Stimulated activated effector memory CD8-positive, alpha-beta T cell treated with anti-CD3 and anti-CD28 coated beads, Interleukin-12 subunit alpha, Interleukin-12 subunit beta, amount 100 ng/mL, for 72 hours (primary cell): ENCODE results near the gene SOX6.

Source experiments
- ATAC-seq: fragments of 150-1000 bp; cut with Tn5 transposase; 2 replicates; pipeline ENCODE4 v1.10.0; 2021
- DNase-seq, 2 donors: peaks; one replicate each; pipeline ENCODE4 v3.0.0; 2021 to 2022; ENCODE audit warnings: low spot score in 2 of 2
- H3K27ac Mint-ChIP-seq: one replicate; pipeline ENCODE4 v1.8.0; 2022; ENCODE audit warnings: mild to moderate bottlenecking, mixed read lengths
- H3K36me3 Mint-ChIP-seq: one replicate; pipeline ENCODE4 v1.8.0; 2022; ENCODE audit warnings: mild to moderate bottlenecking, mixed read lengths
- H3K4me1 Mint-ChIP-seq: one replicate; pipeline ENCODE4 v1.8.0; 2022; ENCODE audit warnings: mixed read lengths
- H3K4me3 Mint-ChIP-seq: one replicate; pipeline ENCODE4 v1.8.0; 2022; ENCODE audit warnings: mild to moderate bottlenecking, mixed read lengths
- H3K9me3 Mint-ChIP-seq: one replicate; pipeline ENCODE4 v1.8.0; 2022; ENCODE audit warnings: mixed read lengths

Gene SOX6

DNA sequence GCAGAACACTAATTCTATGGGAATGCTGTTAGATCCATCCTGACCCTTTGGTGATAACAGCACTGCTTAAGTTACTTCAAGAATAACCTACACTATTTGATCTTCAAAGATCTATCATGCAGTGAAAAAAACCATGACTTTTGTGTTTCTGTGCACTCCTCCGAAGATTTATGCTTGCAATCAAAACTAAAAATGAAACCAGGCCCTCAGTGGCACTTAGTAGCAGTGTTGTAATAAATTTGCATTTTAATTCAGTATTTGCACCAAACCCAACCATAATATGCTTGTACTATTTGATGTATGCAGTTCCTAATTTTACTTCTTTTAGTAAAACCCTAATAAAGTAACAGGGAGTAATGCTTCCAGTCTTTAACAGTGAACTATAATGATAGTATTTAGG, 130.7 kb downstream of the SOX6 start:
- DNase-seq (no peak), ATAC-seq (no peak)
- no peak overlapping the region for H3K4me3 Mint-ChIP-seq
- no peak overlapping the region for H3K27ac Mint-ChIP-seq
- peaks cover 16% of the 10 kb centered on the region for H3K9me3 Mint-ChIP-seq
- no peaks in the 10 kb centered on the region for H3K4me1 Mint-ChIP-seq
- no peaks in the 10 kb centered on the region for H3K36me3 Mint-ChIP-seq

DNA sequence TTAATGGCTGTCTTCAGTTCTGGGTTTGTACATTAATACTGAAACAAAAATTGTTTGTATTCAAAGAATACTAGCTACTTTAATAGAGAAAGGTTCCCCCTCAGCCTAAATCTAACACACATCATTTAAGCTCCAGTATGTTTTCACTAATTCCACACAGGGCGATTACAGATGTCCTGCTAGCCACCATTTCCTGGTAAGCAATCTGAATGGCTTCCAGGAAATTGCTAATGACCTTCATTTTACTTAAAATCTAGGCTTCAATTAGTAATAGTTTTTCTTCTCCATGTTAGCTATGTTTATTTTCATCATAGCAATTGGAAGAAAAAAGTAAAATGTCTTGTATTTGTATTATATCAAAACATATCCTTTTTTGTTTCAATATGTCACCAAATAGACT, 132.8 kb downstream of the SOX6 start:
- Mint-ChIP-seq H3K36me3 (no peaks in the 10 kb centered on the region), H3K4me3 (no peak overlapping the region), H3K4me1 (no peaks in the 10 kb centered on the region), H3K27ac (no peak overlapping the region), H3K9me3 (peaks cover 13% of the 10 kb centered on the region)
- no peak for DNase-seq
- no peak for ATAC-seq

DNA sequence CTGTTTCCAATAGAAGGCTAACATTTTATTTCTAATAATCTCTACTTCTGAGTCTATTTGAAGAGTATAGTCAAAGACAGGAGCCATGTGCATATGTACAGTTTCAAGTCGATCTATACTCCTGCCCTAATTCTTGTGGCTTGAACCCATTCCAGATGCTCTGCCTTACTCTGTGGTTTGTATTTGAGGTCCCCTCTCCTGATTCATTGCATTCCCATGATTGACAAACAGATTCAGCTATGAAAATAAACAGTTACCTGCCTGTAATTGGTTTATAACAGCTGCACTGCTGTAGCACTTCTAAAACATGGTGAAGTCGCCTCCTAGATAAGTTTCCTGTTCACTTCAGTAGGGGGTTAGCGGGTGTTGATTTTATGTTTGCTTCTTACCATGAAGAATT, 138.7 kb downstream of the SOX6 start:
- no peak overlapping the region for H3K27ac Mint-ChIP-seq
- ATAC-seq (no peak), DNase-seq (no peak)
- no peaks in the 10 kb centered on the region for H3K4me1 Mint-ChIP-seq
- peaks cover 6% of the 10 kb centered on the region for H3K9me3 Mint-ChIP-seq
- H3K4me3 Mint-ChIP-seq = no peak overlapping the region
- H3K36me3 Mint-ChIP-seq = no peaks in the 10 kb centered on the region

DNA sequence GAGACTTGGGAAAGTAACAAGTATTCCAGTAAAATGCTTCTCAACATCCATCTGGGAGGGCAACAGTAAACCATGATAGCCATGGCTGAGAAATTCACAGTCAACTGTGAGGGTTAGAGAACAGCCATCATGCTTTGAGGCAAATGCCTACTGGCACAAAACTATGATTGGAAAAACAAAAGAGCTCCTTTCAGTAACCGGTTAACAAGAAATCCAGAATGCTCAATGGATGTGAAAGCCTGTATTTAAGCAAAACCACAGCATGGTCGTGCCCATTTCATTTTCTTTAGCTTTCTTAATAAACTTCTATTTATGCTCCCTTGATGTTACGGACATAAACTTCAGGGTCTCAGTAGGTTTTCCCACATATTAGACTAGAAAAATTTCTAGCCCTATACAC, 139.5 kb downstream of the SOX6 start:
- Mint-ChIP-seq H3K9me3 (peaks cover 5% of the 10 kb centered on the region), H3K36me3 (no peaks in the 10 kb centered on the region), H3K4me3 (no peak overlapping the region)

DNA sequence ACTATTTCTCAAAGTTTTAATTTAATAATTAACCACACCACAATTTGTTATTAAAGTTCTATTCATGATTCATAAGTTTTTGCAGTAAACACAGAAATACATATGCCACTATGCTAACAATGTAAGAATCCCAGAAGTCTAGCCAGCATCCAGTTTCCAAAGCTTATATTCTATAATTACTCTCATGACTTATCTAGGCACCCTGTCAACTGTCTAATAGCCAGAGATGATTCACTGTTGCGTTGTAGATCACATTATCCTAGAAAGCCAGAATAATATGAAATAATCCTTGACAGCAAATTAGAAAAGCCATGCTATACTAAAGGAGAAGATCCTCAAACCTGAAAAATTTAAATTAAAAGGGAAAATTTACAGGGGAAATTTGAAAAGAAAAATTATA, 141.0 kb downstream of the SOX6 start:
- ATAC-seq (no peak), DNase-seq (no peak)
- H3K4me3 Mint-ChIP-seq = no peak overlapping the region
- H3K9me3 Mint-ChIP-seq = peaks cover 18% of the 10 kb centered on the region
- no peaks in the 10 kb centered on the region for H3K4me1 Mint-ChIP-seq
- H3K27ac Mint-ChIP-seq = no peak overlapping the region
- H3K36me3 Mint-ChIP-seq = no peaks in the 10 kb centered on the region

More for the DNA sequence above, 139.5 kb downstream of the SOX6 start:
- Mint-ChIP-seq H3K4me1 (no peaks in the 10 kb centered on the region), H3K27ac (no peak overlapping the region)
- DNase-seq (no peak), ATAC-seq (no peak)

DNA sequence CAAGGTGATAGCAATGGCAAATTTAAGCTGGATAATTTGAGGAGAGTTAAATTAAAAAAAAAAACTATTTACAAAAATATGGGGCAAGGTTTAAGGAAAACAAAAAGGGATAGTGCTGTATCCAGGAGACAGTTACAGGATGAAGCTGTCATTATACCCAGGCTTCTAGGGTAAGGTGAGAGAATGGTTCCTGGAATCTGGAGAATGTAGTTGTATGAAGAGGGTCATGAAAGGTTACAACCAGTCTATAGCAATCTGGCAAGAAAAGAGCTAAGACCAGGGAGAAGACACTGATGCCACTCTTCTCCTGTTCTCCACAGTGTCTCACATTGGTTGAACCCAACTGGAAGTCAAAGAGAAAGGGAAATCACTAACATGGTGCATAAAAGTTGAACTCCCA, 144.9 kb downstream of the SOX6 start:
- Mint-ChIP-seq H3K4me1 (no peaks in the 10 kb centered on the region), H3K4me3 (no peak overlapping the region), H3K9me3 (peaks cover 18% of the 10 kb centered on the region), H3K36me3 (no peaks in the 10 kb centered on the region), H3K27ac (no peak overlapping the region)
- ATAC-seq (no peak), DNase-seq (no peak)

DNA sequence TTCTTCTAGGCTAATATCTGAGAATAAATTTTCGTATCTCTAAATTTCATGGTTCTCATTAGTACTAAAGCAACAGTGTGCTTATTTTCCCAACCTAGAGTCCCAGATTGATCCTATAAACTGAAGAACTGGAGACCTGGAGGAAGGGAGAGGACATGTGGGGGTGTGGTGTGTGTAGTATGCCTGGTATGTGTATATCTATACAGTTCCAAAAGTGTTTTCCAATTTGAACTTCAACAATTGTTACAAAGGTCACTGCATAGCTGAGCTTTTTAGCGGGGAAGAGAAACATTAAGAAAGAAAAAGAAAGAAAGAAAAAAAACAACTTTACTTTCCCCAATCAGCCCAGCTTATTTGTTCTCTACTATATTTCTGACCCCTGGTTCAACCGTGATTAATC, 152.1 kb downstream of the SOX6 start:
- no peaks in the 10 kb centered on the region for H3K36me3 Mint-ChIP-seq
- no peak overlapping the region for H3K4me3 Mint-ChIP-seq
- no peaks in the 10 kb centered on the region for H3K4me1 Mint-ChIP-seq
- ATAC-seq (no peak), DNase-seq (no peak)
- peaks cover 8% of the 10 kb centered on the region for H3K9me3 Mint-ChIP-seq
- no peak overlapping the region for H3K27ac Mint-ChIP-seq

DNA sequence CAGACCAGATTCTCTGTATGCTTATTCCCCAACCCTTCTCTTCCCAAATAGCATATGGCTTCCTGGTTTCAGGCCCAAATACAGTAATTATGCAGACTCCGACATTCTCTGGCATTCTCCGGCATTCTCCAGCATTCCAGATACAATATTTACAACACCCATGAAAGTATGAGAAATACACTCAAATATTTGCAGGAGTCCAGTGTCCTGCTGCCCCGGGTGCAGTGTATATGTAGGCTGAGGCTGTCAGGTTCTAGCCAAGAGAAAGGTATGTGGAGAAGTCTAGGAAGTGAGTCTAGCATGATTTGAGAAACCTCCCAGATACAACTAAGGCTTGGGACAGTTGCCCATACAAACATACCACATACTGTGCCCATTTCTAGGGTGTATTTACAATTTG, 160.7 kb downstream of the SOX6 start:
- no peak for ATAC-seq
- H3K4me3 Mint-ChIP-seq = no peak overlapping the region
- peaks cover 14% of the 10 kb centered on the region for H3K9me3 Mint-ChIP-seq

DNA sequence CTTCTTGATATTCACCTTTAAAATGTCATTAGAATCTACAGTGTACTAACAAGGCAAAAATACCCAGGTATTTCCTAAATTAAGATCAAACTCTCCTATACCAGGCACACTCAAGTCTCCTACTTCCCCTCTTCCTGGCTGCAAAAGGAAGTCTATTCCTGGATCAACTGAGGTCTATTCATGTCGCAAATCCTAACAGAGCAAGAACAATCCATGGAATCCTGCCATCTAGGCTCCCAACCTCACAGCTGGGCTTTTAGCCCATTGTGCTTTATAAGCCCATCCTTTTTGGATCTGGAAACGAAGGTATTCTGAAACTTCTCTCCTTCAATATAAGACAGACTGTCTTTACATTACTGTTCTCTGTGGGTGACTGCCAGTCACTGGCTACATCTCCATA, 161.8 kb downstream of the SOX6 start:
- ATAC-seq (no peak), DNase-seq (no peak)
- H3K9me3 Mint-ChIP-seq = peaks cover 14% of the 10 kb centered on the region
- no peaks in the 10 kb centered on the region for H3K4me1 Mint-ChIP-seq
- no peak overlapping the region for H3K27ac Mint-ChIP-seq
- H3K36me3 Mint-ChIP-seq = no peaks in the 10 kb centered on the region
- H3K4me3 Mint-ChIP-seq = no peak overlapping the region

More for the DNA sequence above, 160.7 kb downstream of the SOX6 start:
- H3K36me3 Mint-ChIP-seq = no peaks in the 10 kb centered on the region
- H3K4me1 Mint-ChIP-seq = no peaks in the 10 kb centered on the region
- DNase-seq = no peak
- H3K27ac Mint-ChIP-seq = no peak overlapping the region

DNA sequence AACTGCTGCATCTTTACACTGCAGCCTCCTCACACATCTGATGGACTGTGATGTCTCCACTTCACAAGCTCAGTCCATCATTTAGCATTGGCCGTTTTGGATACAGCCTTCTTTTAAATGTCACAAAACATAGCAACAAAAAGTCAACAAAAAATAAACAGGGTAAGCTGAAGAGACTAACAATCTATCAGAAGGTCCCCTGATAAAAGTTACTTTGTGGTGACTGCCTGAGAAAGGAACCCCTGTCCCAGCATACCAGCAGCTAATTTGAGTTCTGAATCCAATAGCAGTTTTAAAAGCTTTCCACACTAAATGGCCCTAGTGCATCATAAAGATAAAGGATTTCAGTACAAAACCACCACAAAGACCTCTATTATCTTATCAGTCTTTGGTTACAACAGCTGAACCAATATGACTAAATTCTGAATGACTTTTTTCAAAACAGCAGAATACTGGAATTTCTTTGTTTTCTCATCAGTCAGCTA, 162.4 kb downstream of the SOX6 start:
- Mint-ChIP-seq H3K9me3 (peaks cover 17% of the 10 kb centered on the region), H3K4me1 (no peaks in the 10 kb centered on the region), H3K36me3 (no peaks in the 10 kb centered on the region), H3K27ac (no peak overlapping the region), H3K4me3 (no peak overlapping the region)
- DNase-seq (no peak), ATAC-seq (no peak)

DNA sequence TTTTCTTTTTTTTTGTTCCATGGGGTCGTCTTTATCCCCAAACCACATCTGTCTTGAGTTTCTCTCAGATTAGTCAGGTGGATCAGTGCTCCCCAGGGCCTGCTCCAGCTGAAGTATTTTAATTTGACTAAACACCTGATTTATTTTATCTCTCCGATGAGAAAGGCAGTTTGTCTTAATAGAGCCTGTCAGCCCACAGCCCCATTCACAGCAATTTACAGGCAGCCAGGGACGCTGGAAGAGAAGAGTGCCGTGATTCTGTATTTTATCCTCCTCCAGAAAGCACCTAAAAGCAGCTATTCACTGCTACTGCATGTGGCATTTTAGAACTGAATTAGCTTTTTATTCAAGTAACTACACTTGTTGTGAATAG, 164.5 kb downstream of the SOX6 start:
- ATAC-seq = no peak
- Mint-ChIP-seq H3K4me1 (no peaks in the 10 kb centered on the region), H3K9me3 (peaks cover 13% of the 10 kb centered on the region), H3K4me3 (no peak overlapping the region), H3K27ac (no peak overlapping the region), H3K36me3 (no peaks in the 10 kb centered on the region)
- no peak for DNase-seq

DNA sequence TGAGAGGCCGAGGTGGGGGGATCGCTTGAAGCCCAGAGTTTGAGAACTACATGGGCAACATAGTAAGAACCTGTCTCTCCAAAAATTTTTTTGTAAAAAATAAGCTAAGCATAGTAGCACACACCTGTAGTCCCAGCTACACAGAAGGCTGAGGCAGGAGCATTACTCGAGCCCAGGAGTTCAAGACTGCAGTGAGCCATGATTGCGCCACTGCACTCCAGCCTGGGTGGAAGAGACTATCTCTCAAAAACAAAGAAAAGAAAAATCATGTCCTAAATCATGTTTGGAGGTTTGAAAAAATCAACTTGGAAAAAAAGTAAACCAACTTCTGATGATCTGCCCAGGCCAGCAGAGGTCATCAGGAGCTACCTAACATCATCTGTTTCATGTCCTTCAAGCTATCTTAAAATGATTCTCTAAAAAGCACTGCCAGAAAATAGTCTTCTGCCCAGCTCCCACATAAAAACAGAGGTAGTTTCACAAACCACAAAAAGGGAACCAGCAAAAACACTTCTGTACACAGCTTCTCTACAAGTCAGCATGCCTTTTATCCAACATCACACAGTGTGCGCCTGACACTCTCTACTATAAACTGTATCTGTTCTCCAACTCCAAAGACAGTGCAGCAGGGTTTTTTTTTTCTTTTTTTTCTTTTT, 165.0 kb downstream of the SOX6 start:
- no peak overlapping the region for H3K27ac Mint-ChIP-seq
- DNase-seq = no peak
- no peaks in the 10 kb centered on the region for H3K4me1 Mint-ChIP-seq
- no peak for ATAC-seq
- no peak overlapping the region for H3K4me3 Mint-ChIP-seq
- no peaks in the 10 kb centered on the region for H3K36me3 Mint-ChIP-seq
- H3K9me3 Mint-ChIP-seq = peaks cover 10% of the 10 kb centered on the region

DNA sequence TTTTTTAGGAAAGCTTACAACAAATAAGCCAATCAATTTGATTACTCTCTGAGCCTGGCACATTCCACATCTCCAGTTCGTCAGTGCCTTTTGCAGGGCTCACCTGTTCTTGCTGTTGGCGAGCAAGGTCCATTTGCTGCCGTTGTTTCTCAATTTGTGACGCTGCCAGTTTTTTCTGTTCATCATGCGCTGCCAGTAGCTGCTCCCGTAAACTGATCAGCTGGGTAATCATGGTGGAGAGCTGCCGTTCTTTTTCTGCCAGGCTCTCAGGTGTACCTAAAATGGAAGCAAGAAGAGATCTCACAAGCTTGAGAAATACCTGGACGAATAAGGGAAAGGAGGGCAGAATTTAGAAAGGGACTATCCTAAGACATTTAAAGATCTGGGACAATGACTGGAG, 169.7 kb downstream of the SOX6 start:
- no peaks in the 10 kb centered on the region for H3K36me3 Mint-ChIP-seq

DNA sequence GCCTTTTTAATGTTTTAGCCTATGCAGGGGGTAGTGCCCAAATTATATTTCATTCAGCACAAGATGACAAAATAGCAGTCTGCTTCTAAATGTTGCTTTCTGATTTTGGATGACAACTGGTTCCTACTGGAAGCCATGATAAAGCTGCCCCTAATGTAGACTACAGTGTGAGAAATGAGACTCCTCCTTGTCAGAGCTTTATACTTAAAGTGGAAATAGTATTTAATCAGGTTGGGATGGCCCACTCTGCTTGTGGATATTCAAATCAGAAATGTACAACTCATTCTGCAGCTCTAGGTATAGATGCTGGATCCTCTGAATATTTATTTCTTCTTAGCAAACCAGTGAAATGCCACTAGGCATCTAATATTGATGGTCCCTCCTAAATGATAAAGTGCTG, 171.3 kb downstream of the SOX6 start:
- no peak for DNase-seq
- Mint-ChIP-seq H3K36me3 (no peaks in the 10 kb centered on the region), H3K4me1 (no peaks in the 10 kb centered on the region), H3K4me3 (no peak overlapping the region), H3K27ac (no peak overlapping the region), H3K9me3 (peaks cover 5% of the 10 kb centered on the region)
- no peak for ATAC-seq

More for the DNA sequence above, 169.7 kb downstream of the SOX6 start:
- ATAC-seq = no peak
- no peak for DNase-seq
- Mint-ChIP-seq H3K4me3 (no peak overlapping the region), H3K9me3 (peaks cover 5% of the 10 kb centered on the region), H3K27ac (no peak overlapping the region), H3K4me1 (no peaks in the 10 kb centered on the region)

DNA sequence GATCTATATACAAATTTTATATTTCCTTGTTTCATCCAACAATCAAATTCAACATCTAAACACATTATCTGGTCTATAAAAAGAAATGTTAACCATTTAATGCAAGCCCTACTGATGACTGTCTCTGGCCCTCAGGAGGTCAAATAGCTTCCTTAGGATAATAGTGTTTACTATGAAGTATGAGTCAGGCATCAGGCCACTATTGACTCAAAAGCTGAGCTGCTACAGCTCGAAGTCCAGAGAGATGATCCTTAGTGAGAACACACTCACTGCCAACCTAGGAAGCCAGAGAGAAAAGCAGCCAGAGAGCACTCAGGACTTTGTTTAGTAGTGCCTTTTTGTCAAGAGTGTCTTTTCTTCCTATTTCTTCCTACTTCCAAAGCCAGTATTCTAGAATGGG, 171.8 kb downstream of the SOX6 start:
- DNase-seq (no peak), ATAC-seq (no peak)
- Mint-ChIP-seq H3K36me3 (no peaks in the 10 kb centered on the region), H3K4me1 (no peaks in the 10 kb centered on the region), H3K4me3 (no peak overlapping the region), H3K27ac (no peak overlapping the region), H3K9me3 (peaks cover 5% of the 10 kb centered on the region)

DNA sequence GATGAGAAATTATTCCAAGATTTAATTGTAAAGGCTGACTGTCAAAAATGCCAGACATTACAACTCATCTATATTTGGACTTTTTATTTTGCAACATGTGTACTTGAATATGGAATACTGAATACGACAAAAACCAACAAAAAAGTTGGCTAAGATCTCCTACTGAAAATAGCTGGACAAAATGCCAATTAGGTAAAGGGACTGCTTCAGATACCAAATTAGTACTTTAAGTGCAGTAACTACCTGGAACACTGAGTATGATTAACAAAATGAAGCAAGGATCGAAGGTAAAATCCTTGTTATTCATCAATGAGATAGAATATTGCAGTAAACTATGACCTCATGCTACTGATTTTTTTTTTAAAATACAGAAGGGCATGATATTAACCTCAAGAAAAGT, 173.8 kb downstream of the SOX6 start:
- Mint-ChIP-seq H3K4me3 (no peak overlapping the region), H3K9me3 (no peaks in the 10 kb centered on the region), H3K4me1 (no peaks in the 10 kb centered on the region), H3K27ac (no peak overlapping the region), H3K36me3 (no peaks in the 10 kb centered on the region)
- ATAC-seq (no peak), DNase-seq (no peak)

DNA sequence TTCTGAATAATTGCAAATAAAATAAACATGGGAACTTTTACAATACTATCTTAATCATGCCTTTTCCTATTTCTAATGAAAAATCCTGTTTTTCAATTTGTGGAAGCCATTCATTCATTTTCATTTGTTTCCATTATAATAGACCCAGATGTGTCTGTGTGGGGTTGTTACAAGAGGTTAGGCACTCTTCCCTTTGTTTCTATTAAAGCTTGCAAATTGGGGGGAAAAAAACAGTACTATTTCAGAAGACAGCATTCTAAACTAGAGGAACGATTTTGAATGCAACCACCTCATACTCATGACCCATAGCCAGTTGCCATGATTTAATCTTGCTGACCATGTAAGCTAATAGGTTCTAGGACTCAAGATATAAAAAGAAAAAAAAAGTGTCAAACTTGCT, 175.5 kb downstream of the SOX6 start:
- Mint-ChIP-seq H3K4me1 (no peaks in the 10 kb centered on the region), H3K27ac (no peak overlapping the region), H3K4me3 (no peak overlapping the region), H3K36me3 (no peaks in the 10 kb centered on the region), H3K9me3 (no peaks in the 10 kb centered on the region)
- ATAC-seq (no peak), DNase-seq (no peak)
